ENCODE measurements around the gene EHMT2.

Gene EHMT2

GRCh38 chr6:31879901-31880300, 17.6 kb downstream of the EHMT2 start:
- Histone ChIP-seq H3K4me1 (ENCODE audit: control insufficient read depth in 1 of 2, insufficient read depth in 1 of 2, low read depth in 1 of 2, low read length in 1 of 2) (no peaks in the 10 kb centered on the region), H3K9me3 (no peaks in the 10 kb centered on the region), H3K4me3 (ENCODE audit: low read depth in 1 of 2, low read length in 1 of 2) (no peak overlapping the region), H3K27me3 (no peaks in the 10 kb centered on the region), H3K27ac (no peak overlapping the region), H3K36me3 (peaks cover 53% of the 10 kb centered on the region)
- TF ChIP-seq, protein P1, sequence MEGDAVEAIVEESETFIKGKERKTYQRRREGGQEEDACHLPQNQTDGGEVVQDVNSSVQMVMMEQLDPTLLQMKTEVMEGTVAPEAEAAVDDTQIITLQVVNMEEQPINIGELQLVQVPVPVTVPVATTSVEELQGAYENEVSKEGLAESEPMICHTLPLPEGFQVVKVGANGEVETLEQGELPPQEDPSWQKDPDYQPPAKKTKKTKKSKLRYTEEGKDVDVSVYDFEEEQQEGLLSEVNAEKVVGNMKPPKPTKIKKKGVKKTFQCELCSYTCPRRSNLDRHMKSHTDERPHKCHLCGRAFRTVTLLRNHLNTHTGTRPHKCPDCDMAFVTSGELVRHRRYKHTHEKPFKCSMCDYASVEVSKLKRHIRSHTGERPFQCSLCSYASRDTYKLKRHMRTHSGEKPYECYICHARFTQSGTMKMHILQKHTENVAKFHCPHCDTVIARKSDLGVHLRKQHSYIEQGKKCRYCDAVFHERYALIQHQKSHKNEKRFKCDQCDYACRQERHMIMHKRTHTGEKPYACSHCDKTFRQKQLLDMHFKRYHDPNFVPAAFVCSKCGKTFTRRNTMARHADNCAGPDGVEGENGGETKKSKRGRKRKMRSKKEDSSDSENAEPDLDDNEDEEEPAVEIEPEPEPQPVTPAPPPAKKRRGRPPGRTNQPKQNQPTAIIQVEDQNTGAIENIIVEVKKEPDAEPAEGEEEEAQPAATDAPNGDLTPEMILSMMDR (IDR thresholded peaks at IDR 0.05), result no peak

DNA sequence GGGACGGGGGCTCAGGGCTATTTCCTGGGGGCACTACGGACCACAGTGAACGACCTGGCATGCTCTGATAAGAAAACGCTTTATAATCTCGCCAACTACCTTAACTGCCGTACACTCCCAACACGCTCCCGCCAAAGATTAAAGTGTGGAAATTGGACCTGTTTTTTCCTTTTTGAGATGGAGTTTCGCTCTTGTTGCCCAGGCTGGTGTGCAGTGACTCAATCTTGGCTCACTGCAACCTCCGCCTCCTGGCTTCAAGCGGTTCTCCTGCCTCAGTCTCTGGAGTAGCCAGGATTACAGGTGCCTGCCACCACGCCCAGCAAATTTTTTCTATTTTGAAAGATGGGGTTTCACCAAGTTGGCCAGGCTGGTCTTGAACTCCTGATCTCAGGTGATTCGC, 18.4 kb downstream of the EHMT2 start:
- H3K9me3 ChIP-seq, result no peaks in the 10 kb centered on the region
- no peaks in the 10 kb centered on the region for H3K27me3 ChIP-seq
- TF ChIP-seq, protein P1 (IDR thresholded peaks at IDR 0.05), result no peak
- H3K36me3 ChIP-seq, result peaks cover 45% of the 10 kb centered on the region
- H3K27ac ChIP-seq, result no peak overlapping the region
- no peak overlapping the region for H3K4me3 ChIP-seq (ENCODE audit: low read depth in 1 of 2, low read length in 1 of 2)
- no peaks in the 10 kb centered on the region for H3K4me1 ChIP-seq (ENCODE audit: control insufficient read depth in 1 of 2, insufficient read depth in 1 of 2, low read depth in 1 of 2, low read length in 1 of 2)

DNA sequence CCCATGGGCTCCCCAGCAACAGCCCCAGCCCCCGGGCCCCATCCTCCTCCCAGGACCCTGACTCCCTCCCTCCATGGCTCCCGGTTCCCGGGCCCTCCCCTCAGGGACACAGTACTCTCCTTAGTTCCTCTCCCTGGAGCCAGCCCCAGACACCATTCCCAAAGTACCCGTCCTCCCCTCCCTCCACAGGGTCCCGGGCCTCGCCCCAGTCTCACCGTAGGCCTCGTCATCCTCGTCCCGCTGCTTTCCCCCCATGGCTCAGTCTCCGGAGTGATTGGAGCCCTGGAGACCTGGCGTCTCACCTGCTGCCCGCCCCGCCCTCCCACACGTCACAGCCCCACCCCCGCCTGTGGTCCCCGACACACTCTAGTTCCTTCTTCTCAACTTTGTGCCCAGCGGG, 18.8 kb downstream of the EHMT2 start, which contains the start of gene SLC44A4:
Gene SLC44A4 (minus strand): TSS at position 272 of the 400 bp plus-strand sequence. CDS start 17 bp downstream, at position 255.
- H3K27me3 ChIP-seq, result no peaks in the 10 kb centered on the region
- H3K4me3 ChIP-seq (ENCODE audit: low read depth in 1 of 2, low read length in 1 of 2), result no peak within 1 kb of the TSS
- H3K36me3 ChIP-seq, result peaks cover 41% of the 10 kb centered on the region
- TF ChIP-seq, protein P1 (IDR thresholded peaks at IDR 0.05), result no peak
- H3K9me3 ChIP-seq, result no peaks in the 10 kb centered on the region
- H3K4me1 ChIP-seq (ENCODE audit: control insufficient read depth in 1 of 2, insufficient read depth in 1 of 2, low read depth in 1 of 2, low read length in 1 of 2), result no peaks in the 10 kb centered on the region
- H3K27ac ChIP-seq, result no peak within 1 kb of the TSS

GRCh38 chr6:31878222-31878621, 19.3 kb downstream of the EHMT2 start:
- H3K36me3 ChIP-seq, result peaks cover 36% of the 10 kb centered on the region
- no peaks in the 10 kb centered on the region for H3K4me1 ChIP-seq (ENCODE audit: control insufficient read depth in 1 of 2, insufficient read depth in 1 of 2, low read depth in 1 of 2, low read length in 1 of 2)
- TF ChIP-seq, protein P1 (IDR thresholded peaks at IDR 0.05), result no peak
- H3K27ac ChIP-seq, result no peak overlapping the region
- no peaks in the 10 kb centered on the region for H3K27me3 ChIP-seq
- no peak overlapping the region for H3K4me3 ChIP-seq (ENCODE audit: low read depth in 1 of 2, low read length in 1 of 2)
- no peaks in the 10 kb centered on the region for H3K9me3 ChIP-seq

DNA sequence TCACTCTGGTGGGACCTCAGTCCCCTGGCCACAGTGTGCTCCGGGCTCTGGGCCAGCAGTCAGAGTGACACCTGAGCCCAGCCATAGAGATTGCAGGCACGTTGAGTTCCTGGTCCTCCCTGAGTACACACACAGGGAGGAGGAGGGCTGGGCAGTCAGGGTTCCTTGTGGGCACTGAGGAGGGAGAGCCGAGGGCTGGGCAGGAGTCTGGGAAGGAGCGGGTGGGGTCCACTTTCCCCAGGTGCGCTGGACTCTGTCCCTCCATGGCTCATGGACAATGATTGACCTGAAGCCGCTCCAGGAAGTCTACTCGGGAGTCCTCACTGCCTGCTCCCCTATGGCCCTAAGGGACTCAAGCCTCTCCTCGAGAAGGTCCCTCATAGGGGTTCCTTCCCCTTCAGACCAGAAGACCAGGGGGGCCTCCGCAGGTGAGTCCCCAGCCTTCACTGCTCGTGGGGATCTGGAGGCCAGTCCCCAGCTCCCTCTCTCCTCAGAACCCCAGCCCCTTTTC, 19.8 kb downstream of the EHMT2 start:
- Histone ChIP-seq H3K4me3 (ENCODE audit: low read depth in 1 of 2, low read length in 1 of 2) (no peak overlapping the region), H3K4me1 (ENCODE audit: control insufficient read depth in 1 of 2, insufficient read depth in 1 of 2, low read depth in 1 of 2, low read length in 1 of 2) (no peaks in the 10 kb centered on the region), H3K9me3 (no peaks in the 10 kb centered on the region), H3K27ac (no peak overlapping the region), H3K36me3 (peaks cover 31% of the 10 kb centered on the region), H3K27me3 (no peaks in the 10 kb centered on the region)
- TF ChIP-seq, protein P1 (IDR thresholded peaks at IDR 0.05), result no peak

Measured in neutrophil (primary cell).